Adipocyte (in vitro differentiated cells): ENCODE data around the gene LIPT1.

Experiments used
- DNase-seq: peaks from one replicate; pipeline ENCODE4 v3.0.0-alpha.2; 2015; ENCODE audit warnings: low read depth
- H3K27me3 ChIP-seq: replicated peaks from 2 replicates; pipeline ENCODE4 v1.7.0; 2013; ENCODE audit warnings: mild to moderate bottlenecking, low read length, moderate library complexity; ENCODE audit not compliant: control insufficient read depth, insufficient read depth
- H3K36me3 ChIP-seq: 2 replicates; pipeline ENCODE4 v1.7.0; 2013; ENCODE audit warnings: low read length, mild to moderate bottlenecking, moderate library complexity; ENCODE audit not compliant: control insufficient read depth, insufficient read depth, severe bottlenecking
- H3K4me1 ChIP-seq: 2 replicates; pipeline ENCODE4 v1.7.0; 2013; ENCODE audit warnings: mild to moderate bottlenecking, low read length, moderate library complexity; ENCODE audit not compliant: control insufficient read depth, insufficient read depth
- H3K4me3 ChIP-seq: 2 replicates; pipeline ENCODE4 v1.7.0; 2013; ENCODE audit warnings: mild to moderate bottlenecking, low read length, moderate library complexity
- H3K9ac ChIP-seq: 2 replicates; pipeline ENCODE4 v1.7.0; 2013; ENCODE audit warnings: mild to moderate bottlenecking, low read length, moderate library complexity
- H3K9me3 ChIP-seq: 2 replicates; pipeline ENCODE4 v1.7.0; 2013; ENCODE audit warnings: mild to moderate bottlenecking, low read length, moderate library complexity; ENCODE audit not compliant: control insufficient read depth

The LIPT1 gene

DNA sequence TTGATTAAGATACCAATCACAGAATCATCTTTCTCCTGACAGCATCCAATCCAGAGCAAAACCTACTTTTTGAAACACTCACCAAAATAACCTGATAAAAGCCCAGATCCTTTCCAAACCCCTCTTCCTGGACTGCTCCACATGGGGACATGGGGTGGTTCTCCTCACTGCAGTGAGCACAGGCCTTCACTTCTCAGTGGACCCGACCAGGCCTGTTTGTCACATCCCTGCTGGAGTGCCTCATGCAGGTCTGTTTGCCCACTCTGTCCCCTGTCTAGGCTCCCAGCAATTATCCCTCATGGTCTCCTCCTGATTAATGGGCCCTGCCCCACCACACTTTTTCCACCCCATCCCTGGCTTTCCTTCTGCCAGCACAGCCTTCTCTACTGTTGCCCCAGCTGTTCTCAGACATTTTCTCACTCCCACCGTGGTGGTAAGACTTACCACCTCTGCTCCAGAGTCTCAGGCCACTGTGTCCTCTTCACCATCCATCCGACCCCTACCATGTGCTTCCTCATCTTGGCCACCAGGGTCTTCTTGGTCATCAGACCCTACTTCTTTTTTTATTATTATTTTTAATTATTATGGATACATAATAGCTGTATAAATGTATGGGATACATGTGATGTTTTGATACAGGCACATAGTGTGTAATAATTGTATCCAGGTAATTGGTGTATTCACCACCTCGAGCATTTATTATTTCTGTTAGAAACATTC lies 47.4 kb downstream of the LIPT1 start:
- H3K36me3 ChIP-seq, result peaks cover 18% of the 10 kb centered on the region
- DNase-seq, result no peak

DNA sequence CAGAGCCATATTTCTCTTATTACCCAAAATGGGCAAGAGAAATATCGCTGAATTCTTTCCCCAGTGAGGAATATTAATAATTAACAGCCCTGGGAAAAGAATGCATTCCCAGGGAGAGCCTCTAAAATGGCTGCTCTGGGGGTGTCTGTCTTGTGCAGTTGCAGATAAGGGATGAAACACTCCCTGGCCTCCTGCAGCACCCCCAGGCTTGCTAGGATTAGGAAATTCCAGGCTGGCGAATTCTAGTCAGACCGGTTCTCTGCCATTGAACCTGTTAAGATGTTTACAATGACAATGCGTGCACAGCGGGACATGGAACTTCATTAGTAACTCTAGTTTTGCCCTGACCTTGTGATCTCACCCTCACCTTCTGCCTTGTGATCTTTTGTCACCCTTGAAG lies 50.7 kb downstream of the LIPT1 start:
- H3K4me1 ChIP-seq, result no peaks in the 10 kb centered on the region
- DNase-seq, result no peak
- H3K9me3 ChIP-seq, result no peaks in the 10 kb centered on the region
- no peaks in the 10 kb centered on the region for H3K27me3 ChIP-seq
- H3K4me3 ChIP-seq, result no peak overlapping the region
- peaks cover 2% of the 10 kb centered on the region for H3K36me3 ChIP-seq
- no peak overlapping the region for H3K9ac ChIP-seq

More for the DNA sequence above, 47.4 kb downstream of the LIPT1 start:
- H3K9ac ChIP-seq, result no peak overlapping the region
- H3K9me3 ChIP-seq, result no peaks in the 10 kb centered on the region
- H3K4me3 ChIP-seq, result no peak overlapping the region
- H3K27me3 ChIP-seq, result no peaks in the 10 kb centered on the region
- H3K4me1 ChIP-seq, result no peaks in the 10 kb centered on the region
